Ectodermal cell (in vitro differentiated cells): ENCODE data around the gene EDEM2.
A peak's percentile ranks its signal among the peaks of the same experiment; 100 is the strongest.

Experiments used
- H3K27ac ChIP-seq: 2 replicates; pipeline ENCODE4 v1.7.0; 2013; ENCODE audit warnings: mild to moderate bottlenecking, low read depth, low read length; ENCODE audit not compliant: insufficient read depth, poor library complexity, severe bottlenecking
- H3K27me3 ChIP-seq: 2 replicates; pipeline ENCODE4 v1.7.0; 2013; ENCODE audit warnings: mild to moderate bottlenecking, low read length; ENCODE audit not compliant: insufficient read depth, control insufficient read depth, poor library complexity, severe bottlenecking
- H3K36me3 ChIP-seq: one replicate; pipeline ENCODE4 v1.7.0; 2013; ENCODE audit warnings: low read length; ENCODE audit not compliant: control insufficient read depth, insufficient read depth
- H3K4me1 ChIP-seq: one replicate; pipeline ENCODE4 v1.7.0; 2013; ENCODE audit warnings: low read length; ENCODE audit not compliant: control insufficient read depth, insufficient read depth
- H3K4me3 ChIP-seq: 2 replicates; pipeline ENCODE4 v1.7.0; 2013; ENCODE audit warnings: low read depth, low read length, control low read depth; ENCODE audit not compliant: insufficient read depth
- H3K9me3 ChIP-seq: 2 replicates; pipeline ENCODE4 v1.7.0; 2013; ENCODE audit warnings: mild to moderate bottlenecking, low read length, moderate library complexity; ENCODE audit not compliant: control insufficient read depth
- WGBS, 2 experiments: methylation state at CpG; one replicate each; pipeline ENCODE4 v1.1.7; 2013; ENCODE audit warnings: missing lambda C conversion rate in 2 of 2; 5-methylcytosine and 5-hydroxymethylcytosine counted together

EDEM2 gene

GRCh38 chr20:35181731-35182130, 34.6 kb upstream of the EDEM2 start:
- Histone ChIP-seq H3K9me3 (no peaks in the 10 kb centered on the region), H3K4me3 (no peak overlapping the region), H3K4me1 (no peaks in the 10 kb centered on the region), H3K36me3 (no peaks in the 10 kb centered on the region), H3K27ac (no peak overlapping the region), H3K27me3 (no peaks in the 10 kb centered on the region)

DNA sequence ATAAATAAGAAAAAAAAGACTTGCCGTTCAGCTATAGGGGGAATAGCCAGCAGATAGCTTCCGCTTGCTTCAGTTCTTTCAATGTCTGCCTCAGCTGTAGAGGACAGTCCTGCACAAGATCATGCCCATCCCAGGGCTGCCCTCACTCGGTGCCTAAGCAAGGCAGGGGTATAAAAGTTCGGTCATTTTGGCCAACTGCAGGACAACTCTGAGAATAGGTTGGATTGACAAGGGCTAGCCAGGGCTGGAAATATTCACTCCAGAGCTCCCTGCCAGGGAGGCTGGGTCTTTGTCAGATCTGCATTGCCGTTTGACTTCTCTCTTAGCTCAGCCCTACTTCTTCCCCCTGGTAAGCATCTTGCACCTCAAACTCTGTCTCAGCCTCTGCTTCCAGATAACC, 33.1 kb upstream of the EDEM2 start:
- Histone ChIP-seq H3K27me3 (no peaks in the 10 kb centered on the region), H3K36me3 (no peaks in the 10 kb centered on the region), H3K27ac (no peak overlapping the region), H3K9me3 (no peaks in the 10 kb centered on the region), H3K4me3 (no peak overlapping the region), H3K4me1 (no peaks in the 10 kb centered on the region)
- 90 to 94% methylated on average over 5 of the region's 5 CpGs for WGBS, 2 experiments

DNA sequence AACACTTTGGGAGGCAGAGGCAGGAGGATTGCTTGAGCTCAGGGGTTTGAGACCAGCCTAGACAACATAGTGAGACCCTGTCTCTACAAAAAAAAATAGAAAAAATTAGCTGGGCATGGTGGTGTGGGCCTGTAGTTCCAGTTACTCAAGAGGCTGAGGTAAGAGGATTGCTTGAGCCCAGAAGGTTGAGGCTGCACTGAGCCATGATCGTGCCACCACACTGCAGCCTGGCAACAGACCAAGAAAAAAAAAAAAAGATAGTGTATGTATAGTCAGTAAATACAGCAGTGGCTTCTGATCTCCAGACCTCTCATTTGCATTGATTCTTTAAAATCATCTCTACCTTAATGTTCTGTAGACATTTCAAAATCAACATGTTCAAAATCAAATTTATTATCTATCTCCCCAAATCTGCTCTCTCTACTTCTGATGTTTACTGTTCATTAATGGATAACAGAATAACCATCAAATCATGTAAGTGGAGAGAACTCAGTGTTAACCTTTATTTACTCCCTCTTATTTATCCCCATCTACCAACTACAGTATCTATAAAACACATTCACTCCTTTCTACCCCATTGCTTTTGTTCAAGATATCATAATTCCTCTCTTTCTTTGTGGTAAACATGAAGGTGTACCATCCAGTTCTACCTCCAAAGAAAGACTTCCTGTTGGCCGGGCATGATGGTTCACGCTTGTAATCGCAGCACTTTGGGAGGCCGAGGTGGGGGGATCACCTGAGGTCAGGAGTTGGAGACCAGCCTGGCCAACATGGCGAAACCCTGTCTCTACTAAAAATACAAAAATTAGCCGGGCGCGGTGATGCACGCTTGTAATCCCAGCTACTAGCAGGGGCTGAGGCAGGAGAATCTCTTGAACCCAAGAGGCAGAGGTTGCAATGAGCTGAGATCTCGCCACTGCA, 32.4 kb upstream of the EDEM2 start:
- Histone ChIP-seq H3K4me3 (no peak overlapping the region), H3K36me3 (no peaks in the 10 kb centered on the region), H3K9me3 (no peaks in the 10 kb centered on the region), H3K27me3 (no peaks in the 10 kb centered on the region), H3K4me1 (no peaks in the 10 kb centered on the region), H3K27ac (no peak overlapping the region)
- WGBS, 2 experiments: 94 to 95% methylated on average over 11 of the region's 11 CpGs

DNA sequence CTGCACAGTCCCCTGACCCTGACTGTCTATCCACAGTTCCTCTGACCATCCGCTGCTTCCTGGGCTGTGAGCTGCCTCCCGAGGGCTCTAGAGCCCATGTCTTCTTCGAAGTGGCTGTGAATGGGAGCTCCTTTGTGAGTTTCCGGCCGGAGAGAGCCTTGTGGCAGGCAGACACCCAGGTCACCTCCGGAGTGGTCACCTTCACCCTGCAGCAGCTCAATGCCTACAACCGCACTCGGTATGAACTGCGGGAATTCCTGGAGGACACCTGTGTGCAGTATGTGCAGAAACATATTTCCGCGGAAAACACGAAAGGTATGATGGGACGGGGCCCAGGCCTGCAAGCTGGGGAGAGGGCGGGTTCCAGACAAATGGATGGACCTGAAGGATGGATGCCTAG, 29.0 kb upstream of the EDEM2 start:
- Histone ChIP-seq H3K27ac (no peak overlapping the region), H3K4me3 (no peak overlapping the region), H3K27me3 (peaks cover 8% of the 10 kb centered on the region), H3K4me1 (peaks cover 5% of the 10 kb centered on the region), H3K36me3 (no peaks in the 10 kb centered on the region), H3K9me3 (no peaks in the 10 kb centered on the region)
- WGBS, 2 experiments: 94 to 96% methylated on average over 14 of the region's 14 CpGs

- H3K27me3 ChIP-seq: peaks cover 8% of the 10 kb centered on the region
- no peak overlapping the region for H3K27ac ChIP-seq
- no peaks in the 10 kb centered on the region for H3K36me3 ChIP-seq
- H3K4me1 ChIP-seq: peaks cover 6% of the 10 kb centered on the region
- no peaks in the 10 kb centered on the region for H3K9me3 ChIP-seq
- WGBS, 2 experiments: 82 to 89% methylated on average over 49 of the region's 49 CpGs
- H3K4me3 ChIP-seq: no peak overlapping the region
These were observed 27.5 kb upstream of the EDEM2 start for GRCh38 chr20:35174458-35175216.

DNA sequence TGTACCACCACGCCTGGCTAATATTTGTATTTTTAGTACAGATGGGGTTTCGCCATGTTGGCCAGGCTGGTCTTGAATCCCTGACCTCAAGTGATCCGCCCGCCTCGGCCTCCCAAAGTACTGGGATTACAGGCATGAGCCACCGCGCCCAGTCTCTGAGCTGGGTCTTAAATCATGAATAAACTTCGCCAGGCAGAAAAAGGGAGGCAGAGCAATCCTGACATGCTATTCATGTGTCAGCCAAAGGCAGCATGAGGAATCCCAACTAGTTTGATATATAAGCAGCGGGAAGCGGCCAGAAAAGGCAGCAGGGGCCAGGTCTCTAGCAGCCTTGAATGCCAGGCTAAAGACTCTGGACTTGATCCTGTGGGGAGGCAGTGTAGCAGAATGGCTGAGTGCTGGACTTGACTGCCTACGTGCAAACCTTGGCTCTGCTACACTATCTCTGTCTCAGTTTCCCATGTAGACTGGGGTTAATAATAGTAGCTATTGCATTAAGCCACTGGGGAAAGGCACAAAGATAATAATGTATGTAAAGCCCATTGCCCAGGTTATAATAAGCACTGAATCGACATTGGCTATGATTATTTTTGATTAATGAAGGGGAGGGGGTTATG, 26.5 kb upstream of the EDEM2 start:
- no peaks in the 10 kb centered on the region for H3K9me3 ChIP-seq
- H3K4me3 ChIP-seq: no peak overlapping the region
- H3K27ac ChIP-seq: no peak overlapping the region
- H3K4me1 ChIP-seq: peaks cover 6% of the 10 kb centered on the region
- H3K36me3 ChIP-seq: no peaks in the 10 kb centered on the region
- WGBS, 2 experiments: 92 to 93% methylated on average over 12 of the region's 12 CpGs
- H3K27me3 ChIP-seq: peaks cover 8% of the 10 kb centered on the region

GRCh38 chr20:35172434-35172806, 25.3 kb upstream of the EDEM2 start:
- Histone ChIP-seq H3K9me3 (no peaks in the 10 kb centered on the region), H3K27me3 (peaks cover 8% of the 10 kb centered on the region), H3K4me1 (peaks cover 6% of the 10 kb centered on the region), H3K36me3 (no peaks in the 10 kb centered on the region), H3K27ac (no peak overlapping the region), H3K4me3 (no peak overlapping the region)
- WGBS, 2 experiments: 90 to 93% methylated on average over 3 of the region's 3 CpGs

- Histone ChIP-seq H3K4me3 (peak within 1 kb of the TSS; percentile 7), H3K4me1 (peaks cover 6% of the 10 kb centered on the region), H3K9me3 (no peaks in the 10 kb centered on the region), H3K36me3 (no peaks in the 10 kb centered on the region), H3K27ac (no peak within 1 kb of the TSS), H3K27me3 (peaks cover 8% of the 10 kb centered on the region)
- 13 to 17% methylated on average over 14 to 16 of the region's 16 CpGs for WGBS, 2 experiments
These were observed 24.8 kb upstream of the EDEM2 start, which contains the start of gene PROCR for GRCh38 chr20:35171753-35172433. Gene PROCR (plus strand): TSS chr20:35172072. CDS start chr20:35172155, 83 bp downstream.

DNA sequence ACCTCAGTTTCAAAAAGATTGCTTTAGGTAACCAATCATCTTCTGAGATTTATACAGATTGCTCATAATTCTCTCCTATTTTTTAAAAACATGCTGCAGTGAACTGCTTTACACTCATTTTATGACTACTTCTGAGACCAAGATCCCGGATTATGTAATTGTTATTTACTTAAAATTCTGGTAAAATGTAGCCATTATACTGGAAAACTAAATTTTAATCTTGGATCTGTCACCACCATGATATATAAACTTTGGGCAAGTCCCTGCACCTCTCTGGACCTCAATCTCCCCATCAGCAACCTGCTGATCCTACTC, 24.3 kb upstream of the EDEM2 start:
- peaks cover 7% of the 10 kb centered on the region for H3K4me1 ChIP-seq
- H3K27me3 ChIP-seq: peaks cover 8% of the 10 kb centered on the region
- H3K9me3 ChIP-seq: no peaks in the 10 kb centered on the region
- 100% methylated on average over 1 of the region's 1 CpG; no CpG with 5 or more reads in 1 of the 2 experiments for WGBS, 2 experiments
- peak overlapping the region; percentile 7 for H3K4me3 ChIP-seq
- no peaks in the 10 kb centered on the region for H3K36me3 ChIP-seq
- H3K27ac ChIP-seq: no peak overlapping the region
